ENCODE results near the gene OPN1SW.

- TF ChIP-seq MAZ (CRISPR knock-in tag; conservative IDR thresholded peaks at IDR 0.05 in 1 of 2, IDR thresholded peaks at IDR 0.05 in 1 of 2), result no peak
- no peak for TF ChIP-seq MXI1 (IDR thresholded peaks at IDR 0.05; ENCODE audit: low read depth, low read length)
- no peak for TF ChIP-seq TEAD1 (CRISPR knock-in tag; IDR thresholded peaks at IDR 0.05)
- no peak for TF ChIP-seq PCBP2 (IDR thresholded peaks at IDR 0.05; ENCODE audit: low read depth, low read length, poor library complexity, severe bottlenecking)
- no peak for TF ChIP-seq MTA3 (IDR thresholded peaks at IDR 0.05; ENCODE audit: borderline replicate concordance)
- no peak for TF ChIP-seq ATF4 (CRISPR knock-in tag; IDR thresholded peaks at IDR 0.05)
- TF ChIP-seq TRIM24 (IDR thresholded peaks at IDR 0.05), result no peak
- no peak for TF ChIP-seq ZNF785 (CRISPR knock-in tag; IDR thresholded peaks at IDR 0.05)
- TF ChIP-seq CBX8 (IDR thresholded peaks at IDR 0.05; ENCODE audit: borderline replicate concordance, extremely low read depth, low read depth, low read length, poor library complexity, severe bottlenecking), result no peak
- no peak for TF ChIP-seq EZH2 (IDR thresholded peaks at IDR 0.05; ENCODE audit: borderline replicate concordance, low read depth, low read length)
Measured at GRCh38 chr7:128733278-128733645, 42.3 kb downstream of the OPN1SW start.

All from K562 (cell line).